Heart left ventricle (tissue), 13 donors: ENCODE results near the gene CREBBP.

Source experiments
- CTCF ChIP-seq, 12 donors: fragments of 200-600 bp; sonication (generic) in 4 of 12; IDR thresholded peaks; one replicate each; pipeline versions ENCODE4 v1.5.0 to v1.8.0; 2018 to 2022; ENCODE audit warnings: antibody characterized with exemption in 12 of 12, mild to moderate bottlenecking in 5 of 12
- POLR2A ChIP-seq, 2 donors: fragments of 450-650 bp; IDR thresholded peaks; one replicate each; pipeline ENCODE4 v1.6.1; 2017; ENCODE audit warnings: antibody characterized with exemption in 2 of 2, mild to moderate bottlenecking in 2 of 2, moderate library complexity in 2 of 2
- donor health status: ischemic (EF 13 %, LVEDD 7.1; RV severe dilation, severe dysfunction).
- donor health status: DM: no; HTN: yes; CAD: no.
- donor health status: DM: no; HTN: no; CAD: no.
- donor health status: ischemic (EF 25% LVEDD 6.9; RV normal size, moderate dysfunction).
- donor health status: ischemic (EF 25% LVEDD 5.7; RV mildly dilated, moderate dysfunction).
- donor health status: ischemic (EF 35%, LVEDD 5.7; RV mildly dilated, moderate dysfunction).
- donor health status: nonischemic (EF 11% LVEDD 7.7; RV severe dilation, severe dysfunction).
- donor health status: DM: yes; HTN: yes; CAD: no.
- donor health status: PGD.
- donor health status: ischemic (EF 29% LVEDD 5.4; RV normal size, mild dysfunction).
- donor health status: nonischemic (EF 23%, LVEDD 6.1; RV moderate dilation, normal function).

GRCh38 chr16:3701531-3701930, 179.0 kb downstream of the CREBBP start:
- TF ChIP-seq CTCF (IDR thresholded peaks at IDR 0.05) (no peak), POLR2A (IDR thresholded peaks at IDR 0.05) (no peak)
